Neural progenitor cell (in vitro differentiated cells): ENCODE data around the gene PI4K2B.
"Not testable (repeated sequence)": the region's sequence is repeated elsewhere in the genome, so short reads cannot be mapped to it uniquely, and the experiment has no call there.

Experiments
- EZH2 ChIP-seq: fragments of 200-600 bp; sonication (generic); IDR thresholded peaks from 2 replicates; pipeline ENCODE4 v1.6.1; 2017; ENCODE audit warnings: antibody characterized with exemption, mild to moderate bottlenecking, moderate library complexity
- EZH2phosphoT487 ChIP-seq: fragments of 200-600 bp; sonication (generic); IDR thresholded peaks from 2 replicates; pipeline ENCODE4 v1.6.1; 2017; ENCODE audit warnings: antibody characterized with exemption
- TF ChIP-seq, protein P1 (sequence below): fragments of 200-600 bp; sonication (generic); IDR thresholded peaks from 2 replicates; pipeline ENCODE4 v1.5.1; 2017; ENCODE audit warnings: antibody characterized with exemption, mild to moderate bottlenecking

DNA sequence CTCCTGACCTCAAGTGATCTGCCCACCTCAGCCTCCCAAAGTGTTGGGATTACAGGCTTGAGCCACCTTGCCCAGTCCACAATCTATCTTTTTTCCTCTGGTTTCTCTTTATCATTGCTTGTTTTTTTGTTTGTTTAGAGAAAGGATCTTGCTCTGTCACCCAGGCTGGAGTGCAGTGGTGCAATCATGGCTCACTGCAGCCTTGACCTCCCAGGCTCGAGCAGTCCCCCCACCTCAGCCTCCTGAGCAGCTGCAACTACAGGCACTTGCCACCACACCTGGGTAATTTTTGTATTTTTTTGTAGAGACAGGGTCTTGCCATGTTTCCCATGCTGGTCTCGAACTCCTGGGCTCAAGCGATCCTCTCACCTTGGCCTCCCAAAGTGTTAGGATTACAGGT, 94.6 kb downstream of the PI4K2B start:
- TF ChIP-seq, protein P1, sequence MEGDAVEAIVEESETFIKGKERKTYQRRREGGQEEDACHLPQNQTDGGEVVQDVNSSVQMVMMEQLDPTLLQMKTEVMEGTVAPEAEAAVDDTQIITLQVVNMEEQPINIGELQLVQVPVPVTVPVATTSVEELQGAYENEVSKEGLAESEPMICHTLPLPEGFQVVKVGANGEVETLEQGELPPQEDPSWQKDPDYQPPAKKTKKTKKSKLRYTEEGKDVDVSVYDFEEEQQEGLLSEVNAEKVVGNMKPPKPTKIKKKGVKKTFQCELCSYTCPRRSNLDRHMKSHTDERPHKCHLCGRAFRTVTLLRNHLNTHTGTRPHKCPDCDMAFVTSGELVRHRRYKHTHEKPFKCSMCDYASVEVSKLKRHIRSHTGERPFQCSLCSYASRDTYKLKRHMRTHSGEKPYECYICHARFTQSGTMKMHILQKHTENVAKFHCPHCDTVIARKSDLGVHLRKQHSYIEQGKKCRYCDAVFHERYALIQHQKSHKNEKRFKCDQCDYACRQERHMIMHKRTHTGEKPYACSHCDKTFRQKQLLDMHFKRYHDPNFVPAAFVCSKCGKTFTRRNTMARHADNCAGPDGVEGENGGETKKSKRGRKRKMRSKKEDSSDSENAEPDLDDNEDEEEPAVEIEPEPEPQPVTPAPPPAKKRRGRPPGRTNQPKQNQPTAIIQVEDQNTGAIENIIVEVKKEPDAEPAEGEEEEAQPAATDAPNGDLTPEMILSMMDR, result not testable (repeated sequence)
- not testable (repeated sequence) for TF ChIP-seq EZH2phosphoT487, EZH2
